ENCODE results near the gene TBXAS1. TPM values are rescaled to one million over a fixed set of nuclear protein-coding genes. Genes with fewer than 3 reads are reported as not detected.

The TBXAS1 gene
- total and polyA plus RNA-seq, 8 donors, result 0.74 to 18.4 (median 2.2) TPM

DNA sequence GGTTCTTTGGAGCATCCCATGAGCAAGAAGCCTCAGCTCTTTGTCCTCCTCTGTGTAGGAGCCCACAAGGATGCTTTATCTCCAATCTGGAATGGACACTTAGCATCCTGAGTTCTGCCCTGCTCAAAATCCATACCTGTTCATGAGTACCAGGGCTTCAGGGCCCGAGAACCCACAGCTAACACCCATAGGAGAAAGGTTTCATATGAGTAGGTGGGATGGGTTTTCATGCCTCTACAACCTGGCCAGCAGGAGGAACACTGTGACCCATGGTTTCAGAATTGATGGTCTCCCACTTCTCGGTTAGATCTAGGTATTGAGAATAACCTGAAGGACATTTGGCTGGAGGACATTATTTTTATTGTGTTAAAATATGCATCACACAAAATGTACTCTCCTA, 57.8 kb downstream of the TBXAS1 start:
- TF ChIP-seq, protein P1, sequence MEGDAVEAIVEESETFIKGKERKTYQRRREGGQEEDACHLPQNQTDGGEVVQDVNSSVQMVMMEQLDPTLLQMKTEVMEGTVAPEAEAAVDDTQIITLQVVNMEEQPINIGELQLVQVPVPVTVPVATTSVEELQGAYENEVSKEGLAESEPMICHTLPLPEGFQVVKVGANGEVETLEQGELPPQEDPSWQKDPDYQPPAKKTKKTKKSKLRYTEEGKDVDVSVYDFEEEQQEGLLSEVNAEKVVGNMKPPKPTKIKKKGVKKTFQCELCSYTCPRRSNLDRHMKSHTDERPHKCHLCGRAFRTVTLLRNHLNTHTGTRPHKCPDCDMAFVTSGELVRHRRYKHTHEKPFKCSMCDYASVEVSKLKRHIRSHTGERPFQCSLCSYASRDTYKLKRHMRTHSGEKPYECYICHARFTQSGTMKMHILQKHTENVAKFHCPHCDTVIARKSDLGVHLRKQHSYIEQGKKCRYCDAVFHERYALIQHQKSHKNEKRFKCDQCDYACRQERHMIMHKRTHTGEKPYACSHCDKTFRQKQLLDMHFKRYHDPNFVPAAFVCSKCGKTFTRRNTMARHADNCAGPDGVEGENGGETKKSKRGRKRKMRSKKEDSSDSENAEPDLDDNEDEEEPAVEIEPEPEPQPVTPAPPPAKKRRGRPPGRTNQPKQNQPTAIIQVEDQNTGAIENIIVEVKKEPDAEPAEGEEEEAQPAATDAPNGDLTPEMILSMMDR (IDR thresholded peaks at IDR 0.05), result no peak
- Histone ChIP-seq H3K27ac (no peak overlapping the region), H3K9me3 (no peaks in the 10 kb centered on the region), H3K27me3 (no peaks in the 10 kb centered on the region), H3K4me3 (no peak overlapping the region), H3K36me3 (no peaks in the 10 kb centered on the region), H3K4me1 (no peaks in the 10 kb centered on the region)
- no peak for FAIRE-seq
- DNase-seq, result no peak
- WGBS, 2 donors, result 79 to 86% methylated on average over 2 of the region's 2 CpGs
- ATAC-seq, result no peak
- intact Hi-C loops (cut with DNase I), result no loop called here

DNA sequence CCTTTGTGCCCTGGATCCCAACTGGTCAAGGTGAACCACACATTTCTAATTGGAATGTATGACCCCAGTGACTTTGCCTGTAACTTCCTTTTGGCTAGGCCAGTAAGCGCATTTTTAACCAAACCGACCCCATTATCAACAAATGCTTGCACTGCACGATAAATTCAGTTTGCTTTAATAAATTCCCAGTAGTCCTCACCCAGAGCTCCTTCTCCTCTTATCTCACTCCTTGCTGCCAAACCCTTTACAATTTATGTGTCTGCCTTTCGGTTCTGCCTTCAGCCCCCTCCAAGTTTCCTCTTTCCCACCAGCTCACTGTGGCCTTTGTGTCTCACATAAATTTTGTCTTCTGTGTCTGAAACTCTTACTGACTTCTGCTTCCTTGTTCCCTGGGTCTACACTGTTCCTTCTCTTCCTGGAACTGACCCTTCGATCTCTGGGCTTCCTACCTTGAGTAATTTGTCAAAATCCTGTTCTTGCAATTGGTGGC, 59.0 kb downstream of the TBXAS1 start:
- no peaks in the 10 kb centered on the region for H3K9me3 ChIP-seq
- TF ChIP-seq, protein P1 (IDR thresholded peaks at IDR 0.05), result no peak
- no peaks in the 10 kb centered on the region for H3K4me1 ChIP-seq
- DNase-seq (no peak), ATAC-seq (peak in 1 of 4 donors; percentile 64), FAIRE-seq (no peak)
- 71 to 74% methylated on average over 5 of the region's 5 CpGs for WGBS, 2 donors
- H3K4me3 ChIP-seq, result no peak overlapping the region
- no peaks in the 10 kb centered on the region for H3K27me3 ChIP-seq
- no peaks in the 10 kb centered on the region for H3K36me3 ChIP-seq
- no peak overlapping the region for H3K27ac ChIP-seq
- intact Hi-C loops (cut with DNase I), result no loop called here

DNA sequence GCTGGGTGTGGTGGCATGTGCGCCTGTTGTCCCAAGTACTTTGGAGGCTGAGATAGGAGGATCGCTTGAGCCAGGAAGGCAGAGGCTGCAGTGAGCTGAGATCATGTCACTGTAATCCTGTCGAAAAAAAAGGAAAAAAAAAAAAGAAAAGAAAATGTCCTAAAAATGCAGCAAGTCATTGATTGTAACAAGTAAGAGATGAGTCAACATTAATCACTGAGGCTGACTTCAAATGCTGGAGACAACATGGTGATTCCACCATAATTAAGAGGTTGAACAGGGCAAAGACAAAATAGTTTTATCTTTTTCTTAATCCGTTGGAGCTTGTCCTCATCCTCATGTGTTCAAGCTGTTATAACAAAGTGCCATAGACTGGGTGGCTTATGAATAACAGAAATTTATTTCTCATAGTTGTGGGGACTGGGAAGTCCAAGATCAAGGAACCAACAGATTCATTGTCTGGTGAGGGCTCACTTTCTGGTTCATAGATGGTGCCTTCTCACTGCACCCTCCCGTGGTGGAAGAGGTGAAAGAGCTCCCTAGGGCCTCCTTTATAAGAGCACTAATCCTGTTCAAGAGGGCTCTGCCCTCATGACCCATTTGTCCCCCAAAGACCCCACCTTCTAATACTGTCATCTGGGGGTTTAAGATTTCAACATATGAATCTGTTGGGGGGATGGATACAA, 60.3 kb downstream of the TBXAS1 start:
- no peak overlapping the region for H3K27ac ChIP-seq
- FAIRE-seq (no peak), DNase-seq (no peak), ATAC-seq (no peak)
- H3K4me3 ChIP-seq, result no peak overlapping the region
- TF ChIP-seq, protein P1 (IDR thresholded peaks at IDR 0.05), result no peak
- intact Hi-C loops (cut with DNase I), result no loop called here
- WGBS, 2 donors, result 87 to 89% methylated on average over 5 of the region's 5 CpGs
- no peaks in the 10 kb centered on the region for H3K4me1 ChIP-seq
- no peaks in the 10 kb centered on the region for H3K27me3 ChIP-seq
- no peaks in the 10 kb centered on the region for H3K36me3 ChIP-seq
- no peaks in the 10 kb centered on the region for H3K9me3 ChIP-seq

DNA sequence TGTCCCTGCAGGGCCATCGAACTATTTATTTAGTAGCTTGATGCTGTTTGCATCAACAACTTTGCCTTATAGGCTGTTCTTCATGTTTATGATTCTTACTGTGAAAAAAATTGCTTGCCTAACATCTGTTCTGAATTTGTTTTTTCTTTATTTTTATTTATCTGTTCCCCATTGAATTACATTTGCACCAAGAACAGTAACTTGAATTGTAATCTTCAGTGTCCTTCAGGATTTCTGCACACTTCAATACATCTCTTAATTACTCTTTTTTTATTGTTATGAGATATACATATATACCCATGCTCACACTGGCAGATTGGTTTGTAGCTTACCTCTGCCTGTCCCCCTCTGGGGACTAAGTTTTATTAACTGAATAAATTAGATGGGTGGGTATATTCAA, 64.4 kb downstream of the TBXAS1 start:
- 74 to 76% methylated on average over 1 of the region's 1 CpG for WGBS, 2 donors
- no peak for DNase-seq
- intact Hi-C loops (cut with DNase I), result no loop called here

DNA sequence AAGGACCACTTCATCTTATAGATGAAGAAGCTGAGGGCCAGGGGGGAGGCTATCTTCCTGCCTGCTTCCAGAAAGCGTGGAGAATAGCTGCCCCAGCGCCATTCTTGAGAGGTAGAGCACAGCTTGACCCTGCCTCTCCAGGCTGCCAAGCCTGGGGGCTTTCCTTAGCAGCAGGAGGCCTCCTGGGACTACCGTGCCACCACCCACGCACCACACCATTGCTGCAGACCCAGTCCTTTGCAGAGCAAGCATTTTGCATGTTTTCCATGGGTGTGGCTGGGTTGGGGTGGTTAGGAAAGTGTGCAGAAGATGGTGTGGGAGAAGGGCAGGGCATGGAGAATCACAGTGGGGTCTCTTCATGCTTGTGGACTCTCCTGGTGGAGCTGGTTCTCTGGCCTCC, 64.9 kb downstream of the TBXAS1 start:
- Histone ChIP-seq H3K36me3 (no peaks in the 10 kb centered on the region), H3K4me1 (no peaks in the 10 kb centered on the region), H3K27me3 (no peaks in the 10 kb centered on the region), H3K4me3 (no peak overlapping the region), H3K9me3 (no peaks in the 10 kb centered on the region), H3K27ac (no peak overlapping the region)
- TF ChIP-seq, protein P1 (IDR thresholded peaks at IDR 0.05), result no peak
- ATAC-seq (no peak), FAIRE-seq (no peak), DNase-seq (no peak)
- intact Hi-C loops (cut with DNase I), result no loop called here
- WGBS, 2 donors, result 89 to 90% methylated on average over 4 of the region's 4 CpGs

More for the DNA sequence above, 64.4 kb downstream of the TBXAS1 start:
- no peaks in the 10 kb centered on the region for H3K4me1 ChIP-seq
- no peaks in the 10 kb centered on the region for H3K27me3 ChIP-seq
- TF ChIP-seq, protein P1 (IDR thresholded peaks at IDR 0.05), result no peak
- H3K36me3 ChIP-seq, result no peaks in the 10 kb centered on the region
- FAIRE-seq, result no peak
- no peak for ATAC-seq
- H3K27ac ChIP-seq, result no peak overlapping the region
- H3K9me3 ChIP-seq, result no peaks in the 10 kb centered on the region
- no peak overlapping the region for H3K4me3 ChIP-seq
